K562 (cell line): ENCODE results near the gene MPPED1. TPM values are rescaled to one million over a fixed set of nuclear protein-coding genes. Genes with fewer than 3 reads are reported as not detected.

ENCODE experiments used
- ATAC-seq: fragments of 200-7000 bp; cut with Tn5 transposase; 3 replicates; pipeline ENCODE4 v1.9.1; 2020; ENCODE audit warnings: moderate library complexity
- BruUV-seq: library from RNA; stranded (reverse); fragments of 400-500 nt; replicated peaks from 2 replicates; lab custom pipeline; 2021; lab: Mats Ljungman, UMichigan
- CTCF ChIA-PET: fragments of 300-600 bp; formaldehyde crosslinking; extraction: SDS; loops from one replicate; lab custom pipeline; 2021; ENCODE audit warnings: low intra/inter-chr PET ratio; lab: Yijun Ruan, JAX
- POLR2A ChIA-PET: fragments of 300-600, 350-650 bp; sonication (Branson Sonifier 250); formaldehyde crosslinking; extraction: SDS; loops from one replicate; lab custom pipeline; 2021; ENCODE audit warnings: antibody characterized with exemption, inconsistent platforms; lab: Yijun Ruan, JAX
- DNase-seq, 4 experiments: peaks; one replicate each; pipeline versions ENCODE4 v3.0.0 to v3.0.0-alpha.2; 2011 to 2018; ENCODE audit warnings: low spot score in 3 of 4, mixed read lengths in 3 of 4; ENCODE audit errors: extremely low read depth in 1 of 4
- FAIRE-seq: peaks from 2 replicates; lab custom pipeline; 2011; peaks lifted over from hg19 to GRCh38; lab: Jason Lieb, UNC
- H2AFZ ChIP-seq: 2 replicates; pipeline ENCODE4 v1.6.0; 2011; ENCODE audit warnings: low read depth, low read length, control low read depth, inconsistent platforms
- H3K27ac ChIP-seq: fragments of 200-600 bp; 3 replicates; pipeline ENCODE4 v1.8.0; 2011; ENCODE audit warnings: low read depth, mild to moderate bottlenecking, control low read depth, inconsistent platforms, low read length, moderate library complexity, mixed read lengths; ENCODE audit errors: extremely low read depth
- H3K27me3 ChIP-seq, 2 experiments: fragments of 300-600 bp in 1 of 2; 2 replicates in 1 of 2; 3 replicates in 1 of 2; pipeline versions ENCODE4 v1.6.0 to v1.8.0; 2011; ENCODE audit warnings: inconsistent platforms in 2 of 2, low read length in 2 of 2, mild to moderate bottlenecking in 1 of 2, mixed read lengths in 1 of 2, moderate library complexity in 1 of 2; ENCODE audit not compliant: control insufficient read depth in 2 of 2, insufficient read depth in 2 of 2
- H3K36me3 ChIP-seq: fragments of 300-600 bp; 3 replicates; pipeline ENCODE4 v1.8.0; 2011; ENCODE audit warnings: mild to moderate bottlenecking, low read length, inconsistent platforms; ENCODE audit not compliant: control insufficient read depth, insufficient read depth
- H3K4me1 ChIP-seq, 2 experiments: fragments of 200-600 bp in 1 of 2; replicated peaks in 1 of 2; 2 replicates in 1 of 2; 3 replicates in 1 of 2; pipeline versions ENCODE4 v1.5.1 to v1.8.0; 2011; ENCODE audit warnings: inconsistent platforms in 2 of 2, low read length in 2 of 2, mild to moderate bottlenecking in 1 of 2, mixed read lengths in 1 of 2, moderate library complexity in 1 of 2; ENCODE audit not compliant: control insufficient read depth in 2 of 2, insufficient read depth in 2 of 2
- H3K4me2 ChIP-seq: 2 replicates; pipeline ENCODE4 v1.6.1; 2011; ENCODE audit warnings: low read length, control low read depth, inconsistent platforms, mixed read lengths; ENCODE audit not compliant: insufficient read depth
- H3K4me3 ChIP-seq: fragments of 200-600 bp; sonication (generic), shearing (Covaris generic); 2 replicates; pipeline ENCODE4 v1.5.1; 2016; ENCODE audit warnings: control low read depth, inconsistent platforms
- H3K79me2 ChIP-seq: fragments of 200-600 bp; 3 replicates; pipeline ENCODE4 v1.8.0; 2011; ENCODE audit warnings: low read length, inconsistent platforms; ENCODE audit not compliant: control insufficient read depth, insufficient read depth
- H3K9ac ChIP-seq, 2 experiments: 2 replicates each; pipeline versions ENCODE4 v1.6.0 to v1.6.1; 2011; ENCODE audit warnings: low read depth in 2 of 2, low read length in 2 of 2, control low read depth in 1 of 2, inconsistent platforms in 1 of 2, mild to moderate bottlenecking in 1 of 2, mixed read lengths in 1 of 2; ENCODE audit not compliant: insufficient read depth in 1 of 2
- H3K9me1 ChIP-seq: one replicate; pipeline ENCODE4 v1.6.0; 2011; ENCODE audit warnings: inconsistent platforms, mild to moderate bottlenecking, low read length, moderate library complexity; ENCODE audit not compliant: control insufficient read depth, insufficient read depth
- H3K9me3 ChIP-seq: replicated peaks from 2 replicates; pipeline ENCODE4 v1.5.1; 2011; ENCODE audit warnings: low read depth, low read length, inconsistent platforms; ENCODE audit not compliant: control insufficient read depth, insufficient read depth
- H4K20me1 ChIP-seq: replicated peaks from 2 replicates; pipeline ENCODE4 v1.6.1; 2011; ENCODE audit warnings: low read length, inconsistent platforms, mixed read lengths; ENCODE audit not compliant: control insufficient read depth, insufficient read depth
- CHCHD3 ChIP-seq: fragments of 250-450 bp; sonication (Bioruptor Pico); IDR thresholded peaks from 2 replicates; pipeline ENCODE4 v2.1.2; 2022; ENCODE audit warnings: mild to moderate bottlenecking
- KDM4B ChIP-seq, 2 experiments: fragments of 450-650 bp in 1 of 2; sonication (generic) in 1 of 2; IDR thresholded peaks; 2 replicates each; pipeline ENCODE4 v1.6.1; 2016 to 2017; ENCODE audit warnings: borderline replicate concordance in 2 of 2, antibody characterized with exemption in 1 of 2, low read depth in 1 of 2, mild to moderate bottlenecking in 1 of 2
- KLF10 ChIP-seq: fragments of 250-450 bp; sonication (Bioruptor Pico); IDR thresholded peaks from 2 replicates; pipeline ENCODE4 v1.6.1; 2021; ENCODE audit warnings: matching md5 sums
- NCOR1 ChIP-seq: fragments of 450-650 bp; IDR thresholded peaks from 2 replicates; pipeline ENCODE4 v1.6.1; 2016; ENCODE audit warnings: mild to moderate bottlenecking, moderate library complexity
- RREB1 ChIP-seq: fragments of 250-450 bp; sonication (Bioruptor Pico); IDR thresholded peaks from 2 replicates; pipeline ENCODE4 v1.4.0; 2020
- SMARCC2 ChIP-seq: fragments of 450-650 bp; IDR thresholded peaks from 2 replicates; pipeline ENCODE4 v1.6.1; 2017; ENCODE audit warnings: antibody characterized with exemption, moderate library complexity, mild to moderate bottlenecking, low read depth
- USF1 ChIP-seq: sonication (generic); formaldehyde crosslinking; IDR thresholded peaks from 2 replicates; pipeline ENCODE4 v1.9.0; 2022; ENCODE audit warnings: mild to moderate bottlenecking, missing genetic modification reagents
- ZKSCAN8 ChIP-seq: fragments of 200-800 bp; sonication (Bioruptor generic); IDR thresholded peaks from 2 replicates; pipeline ENCODE4 v1.6.1; 2016; ENCODE audit warnings: missing genetic modification characterization, missing compliant biosample characterization
- ZNF347 ChIP-seq: fragments of 450-650 bp; formaldehyde crosslinking; IDR thresholded peaks from 2 replicates; pipeline ENCODE4 v1.4.0; 2020; ENCODE audit warnings: low read depth, mild to moderate bottlenecking, moderate library complexity
- ZNF707 ChIP-seq: fragments of 250-450 bp; sonication (Bioruptor Pico); conservative IDR thresholded peaks from 2 replicates; pipeline ENCODE4 v1.8.0; 2022; ENCODE audit warnings: inconsistent platforms, mild to moderate bottlenecking, moderate library complexity
- WGBS: fragments of 100-300 bp; shearing (Covaris generic); methylation state at CpG from one replicate; pipeline ENCODE4 v1.1.6; 2016; ENCODE audit warnings: low coverage, mixed read lengths; ENCODE audit not compliant: insufficient coverage; ENCODE audit errors: missing lambda C conversion rate; 5-methylcytosine and 5-hydroxymethylcytosine counted together
- in situ Hi-C: fragments of 300-500 bp; cut with MboI; formaldehyde crosslinking; loops from 4 replicates; pipeline ENCODE4 v1.15.0; 2018; ENCODE audit warnings: inconsistent platforms, mixed read lengths
- intact Hi-C: fragments of 100-400 bp; cut with micrococcal nuclease; formaldehyde crosslinking; loops from 2 replicates; pipeline ENCODE4 v1.14.2; 2022
- polyA plus RNA-seq, 8 experiments: library from polyadenylated mRNA; depleted of rRNA in 4 of 8; stranded (reverse) in 5 of 8; unstranded in 3 of 8; fragments of >200 nt; fragmentation: Nextera tagmentation in 2 of 8; fragmentation: Illumina TruSeq in 1 of 8; extraction: Ambion mirVana in 2 of 8; extraction: Trizol in 1 of 8; gene quantifications; 2 replicates each; pipeline versions ENCODE4 v1.2.1 to v1.2.3, GENCODE V29; 2011 to 2014; ENCODE audit warnings: inconsistent platforms in 1 of 8, missing spikeins in 1 of 8
- total RNA-seq, 7 experiments: library from RNA; depleted of rRNA in 6 of 7; stranded (reverse); fragments of >200 nt in 6 of 7; fragmentation: Illumina TruSeq in 2 of 7; extraction: Trizol in 2 of 7; gene quantifications; 2 replicates each; pipeline versions ENCODE4 v1.2.1 to v1.2.3, GENCODE V29; 2011 to 2021; ENCODE audit warnings: low replicate concordance in 1 of 7

The MPPED1 gene
- total and polyA plus RNA-seq, 9 of the 15 experiments (the other 6 are each of a cell fraction or from before 2014, with no cell fraction given), result not detected

GRCh38 chr22:43409046-43409445 is 2.8 kb upstream of the MPPED1 start:
- POLR2A ChIA-PET, result no interaction called here
- no peaks in the 10 kb centered on the region for H3K79me2 ChIP-seq
- peaks cover 7 to 19% of the 10 kb centered on the region in 2 experiments; a peak in 3 of 5 replicates for H3K27me3 ChIP-seq
- no peak for DNase-seq
- TF ChIP-seq RREB1 (CRISPR knock-in tag), result no peak
- no peak for TF ChIP-seq SMARCC2
- no peak for TF ChIP-seq ZNF707
- TF ChIP-seq ZNF347 (CRISPR knock-in tag), result no peak
- no peak for TF ChIP-seq KDM4B (IDR thresholded peaks at IDR 0.05; ENCODE audit: borderline replicate concordance in 2 of 2, low read depth in 1 of 2)
- TF ChIP-seq NCOR1, result no peak
- no peak for TF ChIP-seq ZKSCAN8
- TF ChIP-seq CHCHD3 (CRISPR knock-in tag), result no peak
- no peak for TF ChIP-seq KLF10 (CRISPR knock-in tag)
- TF ChIP-seq USF1, result no peak
- TF ChIP-seq, all 486 proteins: peak for 0
- no peaks in the 10 kb centered on the region for H3K9me3 ChIP-seq
- H2AFZ ChIP-seq, result no peak overlapping the region
- no peak overlapping the region for H3K9ac ChIP-seq
- no peaks in the 10 kb centered on the region for H3K36me3 ChIP-seq
- intact Hi-C loops (no loop called here), in situ Hi-C loops (no loop called here)
- H4K20me1 ChIP-seq, result no peaks in the 10 kb centered on the region
- H3K9me1 ChIP-seq, result no peaks in the 10 kb centered on the region
- no peak for ATAC-seq
- no peak for FAIRE-seq
- WGBS, result 7% methylated on average over 7 of the region's 8 CpGs
- no TSS peak for BruUV-seq
- no peak overlapping the region for H3K4me2 ChIP-seq
- no peak overlapping the region for H3K4me3 ChIP-seq
- CTCF ChIA-PET, result no interaction called here
- H3K4me1 ChIP-seq, result no peaks in the 10 kb centered on the region
- no peak overlapping the region for H3K27ac ChIP-seq
